IPS-20b (cell line): Measurements from ENCODE around the gene SNRNP27.
"Not testable (repeated sequence)": the region's sequence is repeated elsewhere in the genome, so short reads cannot be mapped to it uniquely, and the experiment has no call there.

Experiments used
- H3K27ac ChIP-seq: one replicate; pipeline ENCODE4 v1.5.1; 2013; ENCODE audit warnings: low read length
- H3K27me3 ChIP-seq: 2 replicates; pipeline ENCODE4 v1.6.1; 2013; ENCODE audit warnings: mild to moderate bottlenecking, low read length, inconsistent platforms; ENCODE audit not compliant: insufficient read depth
- H3K36me3 ChIP-seq: 2 replicates; pipeline ENCODE4 v1.6.1; 2013; ENCODE audit warnings: low read depth, mild to moderate bottlenecking, inconsistent platforms, low read length, moderate library complexity; ENCODE audit not compliant: insufficient read depth
- H3K4me1 ChIP-seq: 2 replicates; pipeline ENCODE4 v1.6.1; 2013; ENCODE audit warnings: mild to moderate bottlenecking, control low read depth, inconsistent platforms, low read length, moderate library complexity; ENCODE audit not compliant: insufficient read depth
- H3K4me3 ChIP-seq: 2 replicates; pipeline ENCODE4 v1.5.1; 2013; ENCODE audit warnings: mild to moderate bottlenecking, low read length, inconsistent platforms
- H3K9ac ChIP-seq: 2 replicates; pipeline ENCODE4 v1.6.1; 2013; ENCODE audit warnings: low read depth, mild to moderate bottlenecking, inconsistent platforms, low read length, moderate library complexity
- H3K9me3 ChIP-seq: 2 replicates; pipeline ENCODE4 v1.6.1; 2013; ENCODE audit warnings: mild to moderate bottlenecking, low read depth, low read length, inconsistent platforms; ENCODE audit not compliant: insufficient read depth

Gene SNRNP27

GRCh38 chr2:69892838-69893424, 825 bp upstream of the SNRNP27 start:
- H3K4me1 ChIP-seq, H3K9me3 ChIP-seq, H3K27ac ChIP-seq, H3K27me3 ChIP-seq: not testable (repeated sequence)
- Histone ChIP-seq H3K36me3 (peaks cover 22% of the 10 kb centered on the region), H3K4me3 (peak overlapping the region; percentile 99; the same call in 1 of the 2 replicates), H3K9ac (peak overlapping the region; percentile 96; the same call in 1 of the 2 replicates)

GRCh38 chr2:69894737-69895136, 981 bp downstream of the SNRNP27 start:
- H3K9ac ChIP-seq = peak overlapping the region; percentile 96; the same call in 1 of the 2 replicates
- not testable (repeated sequence) for H3K27me3 ChIP-seq, H3K9me3 ChIP-seq, H3K4me1 ChIP-seq, H3K27ac ChIP-seq
- peak overlapping the region; percentile 99 for H3K4me3 ChIP-seq
- peaks cover 38% of the 10 kb centered on the region for H3K36me3 ChIP-seq

- no peak overlapping the region for H3K9ac ChIP-seq
- no peaks in the 10 kb centered on the region for H3K27me3 ChIP-seq
- no peaks in the 10 kb centered on the region for H3K4me1 ChIP-seq
- H3K4me3 ChIP-seq = no peak overlapping the region
- H3K36me3 ChIP-seq = peaks cover 81% of the 10 kb centered on the region
- no peak overlapping the region for H3K27ac ChIP-seq
- H3K9me3 ChIP-seq = no peaks in the 10 kb centered on the region
Measured at GRCh38 chr2:69902213-69902922, 8.6 kb downstream of the SNRNP27 start.

GRCh38 chr2:69907216-69907615, 13.5 kb downstream of the SNRNP27 start:
- no peak overlapping the region for H3K4me3 ChIP-seq
- H3K27ac ChIP-seq = no peak overlapping the region
- H3K9me3 ChIP-seq = no peaks in the 10 kb centered on the region
- H3K27me3 ChIP-seq = no peaks in the 10 kb centered on the region
- H3K4me1 ChIP-seq = no peaks in the 10 kb centered on the region
- H3K9ac ChIP-seq = no peak overlapping the region
- H3K36me3 ChIP-seq = peaks cover 57% of the 10 kb centered on the region

GRCh38 chr2:69911985-69912563, 18.3 kb downstream of the SNRNP27 start:
- Histone ChIP-seq H3K9ac (no peak overlapping the region), H3K27ac (no peak overlapping the region), H3K27me3 (peaks cover 6% of the 10 kb centered on the region; the same call in 1 of the 2 replicates), H3K4me3 (no peak overlapping the region), H3K36me3 (peaks cover 22% of the 10 kb centered on the region), H3K9me3 (no peaks in the 10 kb centered on the region), H3K4me1 (no peaks in the 10 kb centered on the region; the same call in 1 of the 2 replicates)

- Histone ChIP-seq H3K4me3 (peak overlapping the region; percentile 84), H3K27ac (peak overlapping the region; percentile 86), H3K27me3 (peaks cover 6% of the 10 kb centered on the region; the same call in 1 of the 2 replicates), H3K9me3 (no peaks in the 10 kb centered on the region), H3K36me3 (0 out of 2 replicates have a peak, but pooled peaks cover 6% of the 10 kb centered on the region), H3K4me1 (no peaks in the 10 kb centered on the region; the same call in 1 of the 2 replicates), H3K9ac (peak overlapping the region; percentile 96)
Measured at GRCh38 chr2:69914164-69914949, 20.6 kb downstream of the SNRNP27 start.

GRCh38 chr2:69914950-69915945, 21.5 kb downstream of the SNRNP27 start, which contains the start of gene MXD1:
Gene MXD1 (plus strand): TSS chr2:69915109. CDS start chr2:69915331, 222 bp downstream.
- Histone ChIP-seq H3K4me1 (no peaks in the 10 kb centered on the region; the same call in 1 of the 2 replicates), H3K9me3 (no peaks in the 10 kb centered on the region), H3K36me3 (0 out of 2 replicates have a peak, but pooled peaks cover 6% of the 10 kb centered on the region), H3K27me3 (peaks cover 6% of the 10 kb centered on the region; the same call in 1 of the 2 replicates), H3K9ac (peak within 1 kb of the TSS; percentile 96), H3K27ac (peak within 1 kb of the TSS; percentile 86), H3K4me3 (peak within 1 kb of the TSS; percentile 84)

GRCh38 chr2:69916106-69916505, 22.4 kb downstream of the SNRNP27 start:
- Histone ChIP-seq H3K9ac (peak overlapping the region; percentile 50; the same call in 1 of the 2 replicates), H3K9me3 (no peaks in the 10 kb centered on the region), H3K36me3 (no peaks in the 10 kb centered on the region), H3K27me3 (peaks cover 6% of the 10 kb centered on the region; the same call in 1 of the 2 replicates), H3K4me1 (no peaks in the 10 kb centered on the region; the same call in 1 of the 2 replicates), H3K4me3 (peak overlapping the region; percentile 63; the same call in 1 of the 2 replicates), H3K27ac (no peak overlapping the region)

GRCh38 chr2:69917852-69918251, 24.1 kb downstream of the SNRNP27 start:
- Histone ChIP-seq H3K9me3 (no peaks in the 10 kb centered on the region), H3K36me3 (no peaks in the 10 kb centered on the region), H3K4me1 (no peaks in the 10 kb centered on the region; the same call in 1 of the 2 replicates), H3K27me3 (peaks cover 6% of the 10 kb centered on the region; the same call in 1 of the 2 replicates), H3K27ac (no peak overlapping the region), H3K4me3 (no peak overlapping the region), H3K9ac (no peak overlapping the region)

GRCh38 chr2:69918401-69918800, 24.6 kb downstream of the SNRNP27 start:
- Histone ChIP-seq H3K9ac (no peak overlapping the region), H3K27ac (no peak overlapping the region), H3K27me3 (peaks cover 6% of the 10 kb centered on the region; the same call in 1 of the 2 replicates), H3K36me3 (no peaks in the 10 kb centered on the region), H3K9me3 (no peaks in the 10 kb centered on the region), H3K4me1 (no peaks in the 10 kb centered on the region; the same call in 1 of the 2 replicates), H3K4me3 (no peak overlapping the region)
